ENCODE results near the gene AKT1S1. TPM values are rescaled to one million over a fixed set of nuclear protein-coding genes. Genes with fewer than 3 reads are reported as not detected.
"Not testable (repeated sequence)": the region's sequence is repeated elsewhere in the genome, so short reads cannot be mapped to it uniquely, and the experiment has no call there.

AKT1S1 gene
- 3.1 TPM for total RNA-seq

- Histone ChIP-seq H3K9me3 (ENCODE audit: control insufficient read depth in 3 of 3, low read length in 3 of 3) (no peaks in the 10 kb centered on the region), H3K4me3 (ENCODE audit: low read length in 3 of 3) (peak within 1 kb of the TSS; percentile 97 to 99 (median 99)), H3K27me3 (ENCODE audit: control insufficient read depth in 3 of 3, insufficient read depth in 3 of 3, low read length in 3 of 3) (no peaks in the 10 kb centered on the region), H3K4me1 (ENCODE audit: control insufficient read depth in 3 of 3, insufficient read depth in 3 of 3, low read length in 3 of 3) (peaks cover 35 to 48% (median 45%) of the 10 kb centered on the region in 3 donors), H3K27ac (ENCODE audit: low read depth, low read length) (peak within 1 kb of the TSS; percentile 99), H3K9ac (ENCODE audit: low read depth in 1 of 3, low read length in 3 of 3) (peak within 1 kb of the TSS; percentile 99 to 100 (median 100)), H3K36me3 (ENCODE audit: control insufficient read depth in 3 of 3, insufficient read depth in 3 of 3, low read length in 3 of 3) (peaks cover 38 to 44% (median 44%) of the 10 kb centered on the region in 3 donors)
These were observed at the start of gene AKT1S1, which contains the start of gene TBC1D17 for GRCh38 chr19:49877020-49877878. Gene AKT1S1 (minus strand): TSS chr19:49877355. CDS start chr19:49873295, 4,060 bp downstream. Gene TBC1D17 (plus strand): TSS chr19:49877702. CDS start chr19:49877724, 22 bp downstream.

DNA sequence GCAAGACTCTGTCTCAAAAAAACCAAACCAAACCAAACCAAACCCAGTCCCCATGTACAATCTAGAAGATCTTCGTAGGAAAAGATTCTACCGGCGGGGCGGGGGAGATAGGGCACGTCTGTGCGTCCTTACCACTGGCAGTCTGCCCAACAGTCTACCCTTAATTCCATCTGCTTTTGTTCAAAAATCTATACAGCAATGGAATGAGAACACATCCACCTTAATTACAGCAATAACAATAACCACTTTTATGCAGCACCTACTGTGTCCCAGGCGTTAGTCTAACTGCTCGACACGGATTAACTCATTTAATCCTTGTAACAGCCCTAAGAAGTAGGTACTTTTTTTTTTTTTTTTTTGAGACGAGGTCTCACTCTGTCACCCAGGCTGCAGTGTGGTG is 49.4 kb upstream of the AKT1S1 start:
- Histone ChIP-seq H3K27ac (ENCODE audit: low read depth, low read length) (no peak overlapping the region), H3K9ac (ENCODE audit: low read depth in 1 of 3, low read length in 3 of 3) (no peak overlapping the region), H3K36me3 (ENCODE audit: control insufficient read depth in 3 of 3, insufficient read depth in 3 of 3, low read length in 3 of 3) (peaks cover 19 to 32% (median 23%) of the 10 kb centered on the region in 3 donors), H3K9me3 (ENCODE audit: control insufficient read depth in 3 of 3, low read length in 3 of 3) (no peaks in the 10 kb centered on the region), H3K4me1 (ENCODE audit: control insufficient read depth in 3 of 3, insufficient read depth in 3 of 3, low read length in 3 of 3) (peaks cover 29 to 63% (median 40%) of the 10 kb centered on the region in 3 donors), H3K4me3 (ENCODE audit: low read length in 3 of 3) (no peak overlapping the region), H3K27me3 (ENCODE audit: control insufficient read depth in 3 of 3, insufficient read depth in 3 of 3, low read length in 3 of 3) (no peaks in the 10 kb centered on the region)

GRCh38 chr19:49925486-49925885 is 48.3 kb upstream of the AKT1S1 start:
- H3K4me3 ChIP-seq (ENCODE audit: low read length in 3 of 3): no peak overlapping the region
- H3K27me3 ChIP-seq (ENCODE audit: control insufficient read depth in 3 of 3, insufficient read depth in 3 of 3, low read length in 3 of 3): no peaks in the 10 kb centered on the region
- H3K36me3 ChIP-seq (ENCODE audit: control insufficient read depth in 3 of 3, insufficient read depth in 3 of 3, low read length in 3 of 3): peaks cover 19 to 30% (median 26%) of the 10 kb centered on the region in 3 donors
- no peak overlapping the region for H3K9ac ChIP-seq (ENCODE audit: low read depth in 1 of 3, low read length in 3 of 3)
- no peaks in the 10 kb centered on the region for H3K9me3 ChIP-seq (ENCODE audit: control insufficient read depth in 3 of 3, low read length in 3 of 3)
- no peak overlapping the region for H3K27ac ChIP-seq (ENCODE audit: low read depth, low read length)
- H3K4me1 ChIP-seq (ENCODE audit: control insufficient read depth in 3 of 3, insufficient read depth in 3 of 3, low read length in 3 of 3): peaks cover 29 to 62% (median 40%) of the 10 kb centered on the region in 3 donors

DNA sequence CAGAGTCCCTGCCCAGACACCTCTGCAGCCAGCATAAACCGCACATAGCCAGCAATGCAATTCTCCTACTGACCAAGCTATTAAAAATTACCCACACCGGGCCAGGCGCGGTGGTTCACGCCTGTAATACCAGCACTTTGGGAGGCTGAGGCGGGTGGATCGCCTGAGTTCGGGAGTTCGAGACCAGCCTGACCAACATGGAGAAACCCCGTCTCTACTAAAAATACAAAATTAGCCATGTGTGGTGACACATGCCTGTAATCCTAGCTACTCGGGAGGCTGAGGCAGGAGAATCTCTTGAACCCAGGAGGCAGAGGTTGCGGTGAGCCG is 47.7 kb upstream of the AKT1S1 start:
- Histone ChIP-seq H3K4me1 (ENCODE audit: control insufficient read depth in 3 of 3, insufficient read depth in 3 of 3, low read length in 3 of 3) (peaks cover 29 to 61% (median 40%) of the 10 kb centered on the region in 3 donors), H3K36me3 (ENCODE audit: control insufficient read depth in 3 of 3, insufficient read depth in 3 of 3, low read length in 3 of 3) (peaks cover 19 to 30% (median 29%) of the 10 kb centered on the region in 3 donors), H3K9ac (ENCODE audit: low read depth in 1 of 3, low read length in 3 of 3) (peak overlapping the region in 1 of 3 donors; percentile 16)
- H3K27me3 ChIP-seq (ENCODE audit: control insufficient read depth in 3 of 3, insufficient read depth in 3 of 3, low read length in 3 of 3); H3K27ac ChIP-seq (ENCODE audit: low read depth, low read length); H3K9me3 ChIP-seq (ENCODE audit: control insufficient read depth in 3 of 3, low read length in 3 of 3); H3K4me3 ChIP-seq (ENCODE audit: low read length in 3 of 3): not testable (repeated sequence)

DNA sequence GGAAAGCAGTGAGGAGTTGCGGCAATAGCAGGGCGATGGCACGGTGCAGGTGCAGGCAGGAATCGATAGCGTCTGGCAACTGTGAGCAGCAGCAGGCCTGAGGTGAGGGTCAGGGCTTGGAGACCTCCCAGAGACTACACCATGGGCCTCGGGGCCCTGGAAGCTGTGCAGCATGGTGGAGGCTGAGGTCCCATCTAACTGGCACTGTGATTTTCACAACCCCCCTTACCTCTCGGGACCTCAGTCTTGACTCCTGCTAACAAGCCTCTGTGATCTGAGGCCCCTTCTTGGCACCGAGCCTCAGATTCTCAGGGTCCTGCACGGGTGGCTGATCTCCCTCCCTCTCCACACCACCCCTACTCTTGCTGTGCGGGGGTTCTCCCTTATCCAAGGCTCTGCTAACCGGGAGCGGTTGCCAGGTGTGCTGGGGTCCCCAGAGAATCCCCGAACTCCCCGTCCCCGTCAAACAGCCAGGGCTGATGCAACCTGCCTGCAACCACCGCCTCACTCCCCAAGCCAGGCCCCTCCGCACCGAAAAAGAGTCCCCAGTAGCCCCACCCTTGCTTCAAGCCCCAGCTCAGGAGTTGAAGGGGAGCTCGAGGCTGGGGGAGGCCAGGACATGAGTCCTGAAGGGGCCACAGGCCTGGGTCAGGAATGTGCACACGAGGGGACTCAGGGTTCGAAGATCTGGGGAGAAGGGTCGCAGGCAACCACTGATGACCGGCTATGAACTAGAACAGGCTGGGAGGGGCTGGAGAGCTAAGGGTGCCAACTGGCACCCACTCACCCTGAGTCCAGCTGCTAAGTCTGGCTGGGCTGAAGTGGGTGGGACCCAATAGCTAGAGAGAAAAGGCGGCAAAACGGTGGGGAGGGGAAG is 47.1 kb upstream of the AKT1S1 start:
- Histone ChIP-seq H3K4me3 (ENCODE audit: low read length in 3 of 3) (no peak overlapping the region), H3K9me3 (ENCODE audit: control insufficient read depth in 3 of 3, low read length in 3 of 3) (no peaks in the 10 kb centered on the region), H3K27me3 (ENCODE audit: control insufficient read depth in 3 of 3, insufficient read depth in 3 of 3, low read length in 3 of 3) (no peaks in the 10 kb centered on the region), H3K27ac (ENCODE audit: low read depth, low read length) (peak overlapping the region; percentile 54), H3K9ac (ENCODE audit: low read depth in 1 of 3, low read length in 3 of 3) (peak overlapping the region in 1 of 3 donors; percentile 16), H3K4me1 (ENCODE audit: control insufficient read depth in 3 of 3, insufficient read depth in 3 of 3, low read length in 3 of 3) (peaks cover 29 to 57% (median 40%) of the 10 kb centered on the region in 3 donors), H3K36me3 (ENCODE audit: control insufficient read depth in 3 of 3, insufficient read depth in 3 of 3, low read length in 3 of 3) (peaks cover 19 to 30% (median 29%) of the 10 kb centered on the region in 3 donors)

DNA sequence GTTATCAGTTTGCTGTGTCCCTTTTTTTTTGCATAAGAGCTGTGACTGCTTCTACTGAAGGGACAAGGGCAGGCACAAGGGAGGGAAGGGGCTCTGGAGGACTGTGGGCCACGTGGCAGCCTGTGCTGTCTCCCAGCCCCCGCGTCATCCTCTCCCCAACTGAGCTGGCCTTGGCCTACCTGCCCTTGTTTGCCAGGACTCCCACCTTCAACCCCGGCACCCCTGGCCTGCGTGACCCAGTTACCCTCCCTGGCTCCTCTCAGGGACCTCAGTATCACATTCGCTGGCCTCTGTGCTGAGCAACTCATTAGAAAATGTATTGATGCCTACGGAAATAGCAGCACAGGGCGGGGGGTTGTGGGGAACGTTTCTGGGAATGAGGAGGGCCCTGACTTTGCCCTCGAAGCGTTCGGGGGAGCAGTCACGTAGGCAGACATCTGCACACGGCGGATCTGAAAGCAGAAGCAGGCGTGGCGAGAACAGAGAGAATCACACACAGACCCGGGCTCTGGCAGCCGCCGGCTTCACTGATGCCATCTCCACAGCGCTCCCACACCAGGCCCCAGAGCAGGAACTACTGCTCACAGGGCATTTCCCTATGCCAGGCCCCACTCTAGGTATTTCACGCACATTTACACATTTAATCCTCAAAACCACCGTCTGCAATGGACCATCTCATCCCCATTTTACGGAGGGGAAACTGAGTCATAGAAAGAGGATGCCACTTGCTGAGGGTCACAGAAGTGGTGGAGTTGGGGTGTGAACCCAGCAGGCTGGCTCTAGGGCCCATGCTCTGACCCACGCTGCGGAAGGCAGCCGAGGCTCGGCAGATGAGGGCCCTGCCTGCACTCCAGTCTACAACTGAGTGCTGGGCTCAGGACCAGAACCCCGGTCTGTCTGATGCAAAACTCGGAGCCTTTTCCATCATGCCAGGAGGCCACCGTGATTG is 46.2 kb upstream of the AKT1S1 start:
- peaks cover 22 to 33% (median 30%) of the 10 kb centered on the region in 3 donors for H3K36me3 ChIP-seq (ENCODE audit: control insufficient read depth in 3 of 3, insufficient read depth in 3 of 3, low read length in 3 of 3)
- no peak overlapping the region for H3K4me3 ChIP-seq (ENCODE audit: low read length in 3 of 3)
- H3K9me3 ChIP-seq (ENCODE audit: control insufficient read depth in 3 of 3, low read length in 3 of 3): no peaks in the 10 kb centered on the region
- H3K27ac ChIP-seq (ENCODE audit: low read depth, low read length): peak overlapping the region; percentile 60
- peaks cover 25 to 53% (median 34%) of the 10 kb centered on the region in 3 donors for H3K4me1 ChIP-seq (ENCODE audit: control insufficient read depth in 3 of 3, insufficient read depth in 3 of 3, low read length in 3 of 3)
- H3K27me3 ChIP-seq (ENCODE audit: control insufficient read depth in 3 of 3, insufficient read depth in 3 of 3, low read length in 3 of 3): no peaks in the 10 kb centered on the region
- no peak overlapping the region for H3K9ac ChIP-seq (ENCODE audit: low read depth in 1 of 3, low read length in 3 of 3)

DNA sequence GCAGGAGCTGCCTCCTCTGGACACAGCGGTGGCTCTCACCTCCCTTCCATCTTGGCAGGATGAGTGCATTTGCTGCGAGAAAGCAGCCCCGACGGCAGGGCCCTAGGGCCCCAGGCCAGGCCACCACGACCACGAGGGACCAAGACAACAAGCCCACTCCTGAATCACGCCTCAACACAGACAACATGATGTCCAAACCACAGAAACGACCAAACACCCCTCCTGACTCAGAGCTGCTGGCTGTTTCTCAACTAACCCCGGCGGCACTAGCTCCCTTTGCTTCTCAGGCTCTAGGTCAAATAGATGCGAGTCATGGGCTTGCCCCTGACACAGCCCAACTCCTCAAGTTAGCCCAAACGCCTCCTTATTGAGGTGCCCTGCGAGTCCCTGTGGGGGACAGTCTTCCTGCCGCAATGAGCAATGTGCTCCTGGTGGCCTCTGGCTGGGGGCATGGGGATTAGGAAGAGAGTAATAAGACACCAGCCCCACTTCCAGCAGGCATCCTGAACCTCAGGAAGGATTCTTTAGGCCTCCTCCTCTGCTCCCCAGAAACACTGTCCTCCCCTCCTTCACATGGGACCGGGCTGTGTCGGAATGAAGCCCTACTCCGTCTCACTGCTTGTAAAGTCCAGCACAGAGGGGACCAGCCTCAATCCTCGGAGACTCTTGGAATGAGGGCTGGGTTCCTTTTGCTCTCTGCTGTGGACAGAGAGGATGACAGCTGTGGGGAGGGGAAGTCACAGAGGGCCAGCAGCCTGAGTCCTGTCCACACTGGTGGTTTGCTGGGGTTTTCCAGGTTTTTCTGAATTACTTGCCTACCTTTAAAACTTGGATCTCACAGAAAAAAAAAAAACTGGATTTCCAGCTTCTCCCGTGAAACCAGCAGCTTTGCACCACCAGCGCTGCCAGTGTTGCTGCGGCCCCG is 45.0 kb upstream of the AKT1S1 start:
- H3K36me3 ChIP-seq (ENCODE audit: control insufficient read depth in 3 of 3, insufficient read depth in 3 of 3, low read length in 3 of 3): peaks cover 22 to 27% (median 27%) of the 10 kb centered on the region in 3 donors
- H3K9ac ChIP-seq (ENCODE audit: low read depth in 1 of 3, low read length in 3 of 3): peak overlapping the region in 2 of 3 donors; percentile 33
- H3K27ac ChIP-seq (ENCODE audit: low read depth, low read length): peak overlapping the region; percentile 60
- no peak overlapping the region for H3K4me3 ChIP-seq (ENCODE audit: low read length in 3 of 3)
- no peaks in the 10 kb centered on the region for H3K9me3 ChIP-seq (ENCODE audit: control insufficient read depth in 3 of 3, low read length in 3 of 3)
- H3K4me1 ChIP-seq (ENCODE audit: control insufficient read depth in 3 of 3, insufficient read depth in 3 of 3, low read length in 3 of 3): peaks cover 13 to 47% (median 25%) of the 10 kb centered on the region in 3 donors
- H3K27me3 ChIP-seq (ENCODE audit: control insufficient read depth in 3 of 3, insufficient read depth in 3 of 3, low read length in 3 of 3): no peaks in the 10 kb centered on the region

DNA sequence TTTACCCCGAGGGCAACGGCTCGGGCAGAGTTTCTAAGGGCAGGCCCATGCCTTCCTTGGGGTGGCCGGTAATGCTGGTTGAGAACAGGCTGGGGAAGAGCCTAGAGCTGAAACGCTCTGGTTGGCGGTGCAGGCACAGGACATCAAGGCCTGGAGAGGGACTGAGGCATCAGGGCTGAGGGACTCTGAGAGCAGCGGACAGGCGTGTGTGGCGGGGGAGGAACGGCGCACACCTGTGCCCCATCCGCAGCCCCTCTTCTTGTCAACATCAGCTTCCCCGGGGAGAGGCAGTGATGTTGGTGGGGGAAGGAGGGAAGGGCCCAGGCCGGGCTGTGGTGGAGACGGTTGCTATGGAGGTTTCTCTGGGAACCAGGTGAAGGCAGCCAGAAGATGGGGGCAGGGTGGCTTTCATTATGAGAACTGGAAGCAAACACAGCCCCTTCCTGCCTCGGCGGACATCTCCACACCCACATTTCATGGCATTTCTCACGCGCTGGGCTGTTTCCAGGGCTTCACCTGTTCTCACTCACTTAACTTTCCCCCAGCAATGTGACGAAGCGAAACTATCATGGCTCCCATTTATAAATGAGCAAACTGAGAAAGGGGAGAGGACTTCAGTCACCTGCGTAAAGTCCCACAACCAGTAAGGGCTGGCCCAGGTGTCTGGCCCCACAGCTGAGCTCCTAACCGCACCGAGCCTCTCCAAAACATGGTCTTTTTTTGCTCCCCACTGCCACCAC is 43.6 kb upstream of the AKT1S1 start:
- peaks cover 12 to 44% (median 24%) of the 10 kb centered on the region in 3 donors for H3K4me1 ChIP-seq (ENCODE audit: control insufficient read depth in 3 of 3, insufficient read depth in 3 of 3, low read length in 3 of 3)
- no peaks in the 10 kb centered on the region for H3K9me3 ChIP-seq (ENCODE audit: control insufficient read depth in 3 of 3, low read length in 3 of 3)
- H3K27ac ChIP-seq (ENCODE audit: low read depth, low read length): no peak overlapping the region
- H3K27me3 ChIP-seq (ENCODE audit: control insufficient read depth in 3 of 3, insufficient read depth in 3 of 3, low read length in 3 of 3): no peaks in the 10 kb centered on the region
- peaks cover 19 to 28% (median 26%) of the 10 kb centered on the region in 3 donors for H3K36me3 ChIP-seq (ENCODE audit: control insufficient read depth in 3 of 3, insufficient read depth in 3 of 3, low read length in 3 of 3)
- no peak overlapping the region for H3K4me3 ChIP-seq (ENCODE audit: low read length in 3 of 3)
- H3K9ac ChIP-seq (ENCODE audit: low read depth in 1 of 3, low read length in 3 of 3): no peak overlapping the region

Measured in skeletal muscle tissue (tissue), 4 donors.